Nephron (organoid): ENCODE results near the gene DMRTB1.
A peak's percentile ranks its signal among the peaks of the same experiment; 100 is the strongest.

Experiments used
- H3K27ac Mint-ChIP-seq, 3 experiments: 2 replicates each; pipeline ENCODE4 v1.8.0; 2020; ENCODE audit warnings: mixed read lengths in 3 of 3, mild to moderate bottlenecking in 2 of 3, moderate library complexity in 1 of 3
- H3K27me3 Mint-ChIP-seq: 2 replicates; pipeline ENCODE4 v1.8.0; 2021; ENCODE audit warnings: low read depth, mild to moderate bottlenecking, moderate library complexity, mixed read lengths
- H3K36me3 Mint-ChIP-seq: 2 replicates; pipeline ENCODE4 v1.8.0; 2020; ENCODE audit warnings: low read depth, mixed read lengths
- H3K4me1 Mint-ChIP-seq: 2 replicates; pipeline ENCODE4 v1.8.0; 2020; ENCODE audit warnings: mixed read lengths
- H3K4me3 Mint-ChIP-seq, 3 experiments: 2 replicates each; pipeline ENCODE4 v1.8.0; 2020; ENCODE audit warnings: mild to moderate bottlenecking in 3 of 3, mixed read lengths in 3 of 3, moderate library complexity in 2 of 3
- H3K9me3 Mint-ChIP-seq: 2 replicates; pipeline ENCODE4 v1.8.0; 2020; ENCODE audit warnings: mixed read lengths
- CTCF ChIP-seq, 3 experiments: fragments of 200-600 bp; sonication (generic); IDR thresholded peaks; one replicate each; pipeline ENCODE4 v1.5.0; 2021; ENCODE audit warnings: antibody characterized with exemption in 3 of 3; ENCODE audit not compliant: unreplicated experiment in 3 of 3

DMRTB1 gene

DNA sequence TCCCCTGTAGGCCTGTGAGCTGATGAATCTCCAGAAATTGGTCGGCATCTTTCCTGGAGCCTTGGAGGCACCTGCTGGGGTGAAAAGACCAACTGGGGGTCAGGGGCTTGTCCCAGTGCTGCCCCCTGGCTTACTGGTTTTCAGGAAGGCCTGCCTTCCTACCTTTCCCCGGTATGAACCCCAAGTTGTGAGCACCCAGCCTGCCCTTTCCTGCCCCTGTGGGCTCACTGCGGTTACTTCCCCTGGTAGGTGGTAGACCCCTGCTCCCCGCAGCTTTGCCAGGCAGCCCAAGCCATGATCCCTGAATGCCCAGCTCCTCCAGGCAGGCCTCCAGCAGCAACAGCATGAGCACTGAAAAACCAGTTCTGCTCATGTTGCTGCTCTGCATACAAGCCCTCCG lies 10.2 kb downstream of the DMRTB1 start:
- Mint-ChIP-seq H3K36me3 (no peaks in the 10 kb centered on the region), H3K27me3 (peaks cover 5% of the 10 kb centered on the region), H3K4me1 (peaks cover 5% of the 10 kb centered on the region), H3K9me3 (no peaks in the 10 kb centered on the region), H3K4me3 (no peak overlapping the region), H3K27ac (no peak overlapping the region)
- no peak for TF ChIP-seq CTCF (IDR thresholded peaks at IDR 0.05; ENCODE audit: unreplicated experiment in 3 of 3)

- no peaks in the 10 kb centered on the region for H3K9me3 Mint-ChIP-seq
- H3K27me3 Mint-ChIP-seq, result peaks cover 5% of the 10 kb centered on the region
- H3K36me3 Mint-ChIP-seq, result no peaks in the 10 kb centered on the region
- H3K27ac Mint-ChIP-seq, result no peak overlapping the region
- peak overlapping the region in 2 of 3 experiments; percentile 2 to 4 for H3K4me3 Mint-ChIP-seq
- peak; percentile 68 to 93 (median 89) for TF ChIP-seq CTCF (IDR thresholded peaks at IDR 0.05; ENCODE audit: unreplicated experiment in 3 of 3)
- H3K4me1 Mint-ChIP-seq, result peaks cover 5% of the 10 kb centered on the region
Measured at GRCh38 chr1:53470155-53470554, 11.0 kb downstream of the DMRTB1 start.

GRCh38 chr1:53470584-53470983 lies 11.4 kb downstream of the DMRTB1 start:
- peaks cover 5% of the 10 kb centered on the region for H3K27me3 Mint-ChIP-seq
- no peaks in the 10 kb centered on the region for H3K36me3 Mint-ChIP-seq
- no peak for TF ChIP-seq CTCF (IDR thresholded peaks at IDR 0.05; ENCODE audit: unreplicated experiment in 3 of 3)
- no peaks in the 10 kb centered on the region for H3K9me3 Mint-ChIP-seq
- H3K4me3 Mint-ChIP-seq, result peak overlapping the region in 2 of 3 experiments; percentile 2 to 4
- H3K4me1 Mint-ChIP-seq, result peaks cover 5% of the 10 kb centered on the region
- H3K27ac Mint-ChIP-seq, result no peak overlapping the region

DNA sequence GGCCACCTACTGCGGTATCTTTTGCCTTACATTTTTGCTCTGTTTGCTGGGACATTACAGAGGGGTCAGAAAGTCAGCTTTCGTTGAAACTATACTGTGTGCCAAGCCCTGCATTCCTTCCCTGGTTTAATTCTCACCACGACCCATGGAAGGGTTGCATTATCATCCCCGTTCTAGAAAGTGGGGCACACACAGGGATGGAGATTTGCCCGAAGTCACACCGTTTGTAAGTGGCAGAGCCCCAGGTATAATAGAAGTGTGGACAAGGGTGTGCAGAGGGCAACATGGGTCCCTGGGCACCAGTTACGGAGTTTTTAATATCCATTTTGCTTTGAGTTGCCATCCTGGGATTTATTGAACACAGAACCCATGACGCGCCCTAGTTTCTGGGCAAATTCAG lies 11.8 kb downstream of the DMRTB1 start:
- Mint-ChIP-seq H3K27me3 (peaks cover 5% of the 10 kb centered on the region), H3K4me3 (no peak overlapping the region), H3K9me3 (no peaks in the 10 kb centered on the region), H3K4me1 (peaks cover 5% of the 10 kb centered on the region), H3K27ac (no peak overlapping the region), H3K36me3 (no peaks in the 10 kb centered on the region)
- no peak for TF ChIP-seq CTCF (IDR thresholded peaks at IDR 0.05; ENCODE audit: unreplicated experiment in 3 of 3)

GRCh38 chr1:53473463-53473862 lies 14.3 kb downstream of the DMRTB1 start:
- TF ChIP-seq CTCF (IDR thresholded peaks at IDR 0.05; ENCODE audit: unreplicated experiment in 3 of 3), result peak in 2 of 3 experiments; percentile 18 to 27
- Mint-ChIP-seq H3K4me1 (peaks cover 10% of the 10 kb centered on the region), H3K9me3 (no peaks in the 10 kb centered on the region), H3K36me3 (no peaks in the 10 kb centered on the region), H3K27me3 (peaks cover 5% of the 10 kb centered on the region), H3K4me3 (no peak overlapping the region), H3K27ac (no peak overlapping the region)

GRCh38 chr1:53475664-53476063 lies 16.5 kb downstream of the DMRTB1 start:
- no peak overlapping the region for H3K4me3 Mint-ChIP-seq
- no peaks in the 10 kb centered on the region for H3K36me3 Mint-ChIP-seq
- no peak for TF ChIP-seq CTCF (IDR thresholded peaks at IDR 0.05; ENCODE audit: unreplicated experiment in 3 of 3)
- H3K4me1 Mint-ChIP-seq, result peaks cover 10% of the 10 kb centered on the region
- H3K27ac Mint-ChIP-seq, result no peak overlapping the region
- no peaks in the 10 kb centered on the region for H3K27me3 Mint-ChIP-seq
- no peaks in the 10 kb centered on the region for H3K9me3 Mint-ChIP-seq
